ENCODE data around the gene MVB12B. TPM values are rescaled to one million over a fixed set of nuclear protein-coding genes. Genes with fewer than 3 reads are reported as not detected.

Gene MVB12B
- total and polyA plus RNA-seq, 2 of the 8 experiments (the other 6 are each of a cell fraction or from before 2014, with no cell fraction given): 2.6 to 5.0 TPM

DNA sequence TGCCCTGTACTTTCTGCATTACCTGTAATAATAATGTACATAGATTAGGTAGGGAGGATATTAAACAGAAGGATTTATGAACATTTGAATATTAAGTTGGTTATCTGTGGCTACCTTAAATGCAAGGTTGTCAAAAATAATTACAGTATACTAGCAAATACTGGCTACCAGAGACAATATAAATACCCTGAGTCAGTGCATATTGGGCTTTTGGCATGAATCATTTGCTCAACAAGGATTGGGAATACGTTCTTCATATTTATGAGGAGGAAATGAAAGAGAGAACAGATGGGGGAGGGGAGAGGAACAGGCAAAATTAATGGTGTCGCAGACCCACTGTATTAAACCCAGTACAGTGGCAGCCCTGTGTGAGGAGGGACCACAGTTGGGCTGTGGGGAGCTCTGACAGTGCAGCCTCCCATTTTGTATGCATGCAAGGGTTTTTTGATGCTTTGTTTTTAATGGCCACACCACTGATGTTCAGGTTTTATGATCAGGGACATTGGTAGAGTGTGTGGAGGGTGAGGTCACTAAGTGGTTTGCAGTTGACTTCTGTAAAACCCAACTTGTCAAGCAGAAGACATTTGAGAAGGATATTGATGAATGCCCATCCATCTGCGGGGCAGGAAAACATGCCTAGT is 56.9 kb downstream of the MVB12B start:
- H3K4me1 ChIP-seq (replicated peaks in 1 of 4; ENCODE audit: control insufficient read depth in 3 of 4, insufficient read depth in 4 of 4, low read length in 3 of 4): peaks cover 0 to 3% (median 1%) of the 10 kb centered on the region in 4 experiments; a peak in 3 of 7 replicates
- no peak overlapping the region for H3K23ac ChIP-seq (ENCODE audit: insufficient read length)
- no peaks in the 10 kb centered on the region for H3K9me3 ChIP-seq (ENCODE audit: insufficient read depth in 2 of 2, low read depth in 1 of 2, low read length in 1 of 2)
- H2AK5ac ChIP-seq (ENCODE audit: low read depth, low read length): no peak overlapping the region
- H3K23me2 ChIP-seq (ENCODE audit: low read depth, low read length): no peaks in the 10 kb centered on the region
- H4K91ac ChIP-seq (replicated peaks; ENCODE audit: insufficient read length, low read length): no peak overlapping the region
- TF ChIP-seq BRCA1 (IDR thresholded peaks at IDR 0.05; ENCODE audit: low read depth, low read length): no peak
- TF ChIP-seq SIN3A (conservative IDR thresholded peaks at IDR 0.05 in 1 of 2, IDR thresholded peaks at IDR 0.05 in 1 of 2; ENCODE audit: low read depth in 1 of 2, low read length in 2 of 2): no peak
- TF ChIP-seq ASH2L (IDR thresholded peaks at IDR 0.05; ENCODE audit: low read length): no peak
- H3K79me1 ChIP-seq (ENCODE audit: low read depth, low read length): no peaks in the 10 kb centered on the region
- H4K8ac ChIP-seq (ENCODE audit: extremely low read depth, insufficient read depth, low read length): no peak overlapping the region
- DNase-seq (ENCODE audit: low read depth in 1 of 2, low spot score in 2 of 2): peak in 1 of 2 experiments; percentile 3
- H3K4me2 ChIP-seq (ENCODE audit: insufficient read depth in 1 of 2, low read depth in 2 of 2, low read length in 2 of 2): no peak overlapping the region
- H2BK120ac ChIP-seq (replicated peaks; ENCODE audit: low read depth, low read length): no peak overlapping the region
- no peak overlapping the region for H3K56ac ChIP-seq (replicated peaks; ENCODE audit: insufficient read length, low read depth, low read length)
- H3K79me2 ChIP-seq (ENCODE audit: control insufficient read depth in 1 of 2, insufficient read depth in 2 of 2, low read length in 2 of 2): no peaks in the 10 kb centered on the region
- no peaks in the 10 kb centered on the region for H3K36me3 ChIP-seq (ENCODE audit: control insufficient read depth in 2 of 4, insufficient read depth in 4 of 4, low read length in 3 of 4)
- ChIA-PET POLR2A (ENCODE audit: partially characterized antibody) (no interaction called here), CTCF (ENCODE audit: partially characterized antibody) (interaction anchor here (0.7 to 6.8 kb wide), 4 partner anchors 14 to 109 kb away, joined by 3 to 54 read pairs (median 4); no protein-coding TSS in a partner anchor)
- H4K5ac ChIP-seq (ENCODE audit: insufficient read length, low read depth, low read length): no peak overlapping the region
- no peak overlapping the region for H3K27ac ChIP-seq (ENCODE audit: low read depth, low read length)
- H2BK5ac ChIP-seq (ENCODE audit: low read depth, low read length): no peak overlapping the region
- no peak overlapping the region for H2BK15ac ChIP-seq (ENCODE audit: low read length)
- H3K18ac ChIP-seq (ENCODE audit: extremely low read depth, low read length): no peak overlapping the region
- H3K4me3 ChIP-seq (ENCODE audit: extremely low read depth in 1 of 4, insufficient read depth in 2 of 4, low read depth in 3 of 4, low read length in 4 of 4): no peak overlapping the region
- 96% methylated on average over 3 of the region's 3 CpGs; no CpG with 5 or more reads in 1 of the 2 experiments for WGBS, 2 experiments (ENCODE audit: extremely low coverage in 1 of 2, insufficient coverage in 1 of 2, insufficient read length in 1 of 2, insufficient replicate concordance in 2 of 2, low coverage in 1 of 2, low lambda C conversion rate in 2 of 2, missing lambda C conversion rate in 1 of 2)
- no peak overlapping the region for H2BK20ac ChIP-seq (ENCODE audit: low read length)
- H3K27me3 ChIP-seq (replicated peaks in 1 of 4; ENCODE audit: control insufficient read depth in 3 of 4, extremely low read depth in 1 of 4, insufficient read depth in 3 of 4, low read length in 3 of 4): no peaks in the 10 kb centered on the region
- no peak for FAIRE-seq
- no peak overlapping the region for H3K4ac ChIP-seq (replicated peaks; ENCODE audit: insufficient read length, low read depth, low read length)
- no peak overlapping the region for H2BK12ac ChIP-seq (ENCODE audit: low read depth, low read length)
- H4K20me1 ChIP-seq (replicated peaks in 1 of 2; ENCODE audit: control insufficient read depth in 1 of 2, insufficient read depth in 2 of 2, low read length in 2 of 2): no peaks in the 10 kb centered on the region
- no peak overlapping the region for H3K9ac ChIP-seq (replicated peaks in 1 of 4; ENCODE audit: extremely low read depth in 1 of 4, low read depth in 3 of 4, low read length in 3 of 4)
- H2AFZ ChIP-seq (ENCODE audit: low read length): no peak overlapping the region
- H3K14ac ChIP-seq (ENCODE audit: insufficient read length): no peak overlapping the region
